HG02623 (cell line): Measurements from ENCODE around the gene NPIPB8.
"Not testable (repeated sequence)": the region's sequence is repeated elsewhere in the genome, so short reads cannot be mapped to it uniquely, and the experiment has no call there.

Source experiments
- ATAC-seq: cut with Tn5 transposase; IDR thresholded peaks from one replicate; pipeline ENCODE4 v1.9.1; 2021; ENCODE audit warnings: moderate library complexity; ENCODE audit not compliant: unreplicated experiment

Gene NPIPB8

GRCh38 chr16:28606291-28607115 is 31.4 kb upstream of the NPIPB8 start:
- no peak for ATAC-seq

DNA sequence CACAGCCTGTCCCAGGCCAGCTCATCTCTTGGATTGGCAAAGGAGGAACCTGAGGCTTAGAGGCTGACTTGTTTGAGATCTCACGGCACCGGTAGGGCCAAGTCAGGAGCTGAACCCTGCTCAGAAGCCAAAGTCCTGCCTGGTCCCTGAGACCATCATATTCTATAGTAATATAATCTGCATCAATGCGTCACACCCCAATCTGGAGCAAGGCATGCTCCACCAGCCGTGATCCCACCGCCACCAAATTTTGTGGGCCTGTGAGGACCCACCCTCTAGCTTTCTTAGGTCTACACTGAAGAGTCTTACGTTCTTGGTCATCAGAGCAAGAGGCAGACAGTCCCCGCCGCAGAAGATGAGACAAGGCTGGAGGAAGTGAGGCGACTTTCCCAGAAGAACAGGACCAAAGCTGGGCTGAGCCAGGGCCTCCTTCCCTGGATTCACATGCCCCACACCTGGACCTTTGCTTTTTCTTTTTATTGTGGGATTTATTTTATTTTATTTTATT is 30.7 kb upstream of the NPIPB8 start:
- ATAC-seq, result no peak

GRCh38 chr16:28607681-28608495 is 30.0 kb upstream of the NPIPB8 start:
- ATAC-seq, result not testable (repeated sequence)

- not testable (repeated sequence) for ATAC-seq
These were observed 29.4 kb upstream of the NPIPB8 start for GRCh38 chr16:28608496-28608808.

GRCh38 chr16:28608867-28609596 is 28.8 kb upstream of the NPIPB8 start:
- ATAC-seq, result not testable (repeated sequence)

DNA sequence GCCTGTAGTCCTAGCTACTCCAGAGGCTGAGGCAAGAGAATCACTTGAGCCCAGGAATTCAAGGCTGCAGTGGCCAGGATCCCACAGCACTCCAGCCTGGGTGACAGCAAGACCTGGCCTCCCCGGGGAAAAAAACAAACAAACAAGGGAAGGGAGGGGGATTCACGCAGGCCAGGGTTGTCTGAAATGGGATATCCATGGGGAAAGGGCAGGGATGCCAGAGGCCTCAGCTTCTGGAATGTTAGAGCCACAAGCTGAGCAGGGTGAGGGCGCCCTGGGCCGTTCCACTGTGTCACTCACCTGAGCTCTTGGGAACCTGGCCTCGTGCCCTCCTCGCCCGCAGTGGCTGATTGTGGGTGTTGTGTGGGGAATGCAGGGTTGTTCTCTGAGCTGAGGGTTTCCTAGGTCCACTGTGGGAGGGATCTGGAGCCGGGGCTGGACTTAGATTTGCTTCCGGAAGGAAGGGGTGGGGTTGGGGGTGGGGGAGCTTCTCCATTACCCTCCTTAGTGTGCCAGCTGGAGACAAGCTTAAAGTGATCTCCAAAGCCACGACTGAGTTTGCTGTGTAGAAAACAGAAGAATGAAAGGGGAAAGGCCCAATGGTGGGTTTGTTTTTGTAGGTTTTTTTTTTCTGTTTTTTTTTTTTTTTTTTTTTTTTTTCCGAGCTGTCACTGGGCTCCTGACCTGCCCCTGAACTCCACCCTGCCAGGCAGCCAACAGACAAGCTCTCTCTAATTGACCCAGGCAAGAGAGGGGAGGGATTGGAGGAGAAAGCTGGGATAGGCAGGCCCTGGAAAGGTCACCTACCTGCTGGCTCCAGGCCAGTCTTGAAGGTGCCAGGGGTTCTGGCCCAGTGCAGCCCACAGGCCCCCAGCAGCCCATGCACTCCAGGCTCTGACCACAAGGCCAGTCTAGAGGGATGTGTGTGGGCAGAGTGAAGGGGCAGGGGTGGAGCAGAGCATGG is 28.0 kb upstream of the NPIPB8 start, which contains the start of gene SULT1A1:
Gene SULT1A1, minus strand, starts transcription at position 414 of the 964 bp plus-strand sequence. CDS start 1,189 bp downstream, outside the sequence.
- no peak for ATAC-seq

DNA sequence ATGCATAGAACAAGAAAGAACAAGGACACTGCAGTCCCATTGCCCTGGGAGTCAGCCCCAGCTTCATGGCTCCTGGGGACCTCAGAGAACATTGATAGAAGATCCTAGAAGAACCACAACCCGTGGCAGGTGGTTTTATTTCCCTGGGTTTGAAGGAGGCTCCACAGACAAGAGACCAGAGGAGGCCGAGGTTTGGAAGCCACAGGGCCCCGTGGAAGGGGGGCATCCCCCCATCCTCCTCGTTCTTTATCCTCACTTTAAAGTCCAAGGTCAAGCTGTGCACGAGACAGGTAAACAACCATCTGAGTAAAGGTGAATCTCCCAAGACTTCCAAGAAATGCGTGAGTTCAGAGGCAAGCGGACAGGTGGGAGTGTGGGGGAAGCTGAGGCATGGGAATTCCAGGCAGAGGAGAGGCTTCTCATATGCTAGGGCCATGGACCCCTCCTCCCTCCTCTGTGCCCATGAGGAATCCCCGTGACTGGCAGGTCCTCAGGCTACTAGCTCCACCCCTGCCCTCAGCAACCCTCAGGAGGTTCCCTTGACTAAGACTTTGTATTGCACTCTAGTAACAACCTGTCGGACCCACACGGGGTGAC is 27.2 kb upstream of the NPIPB8 start:
- ATAC-seq, result no peak

- not testable (repeated sequence) for ATAC-seq
These were observed 25.2 kb upstream of the NPIPB8 start for GRCh38 chr16:28612359-28613280.

- not testable (repeated sequence) for ATAC-seq
These were observed 24.0 kb upstream of the NPIPB8 start for GRCh38 chr16:28613912-28614311.

DNA sequence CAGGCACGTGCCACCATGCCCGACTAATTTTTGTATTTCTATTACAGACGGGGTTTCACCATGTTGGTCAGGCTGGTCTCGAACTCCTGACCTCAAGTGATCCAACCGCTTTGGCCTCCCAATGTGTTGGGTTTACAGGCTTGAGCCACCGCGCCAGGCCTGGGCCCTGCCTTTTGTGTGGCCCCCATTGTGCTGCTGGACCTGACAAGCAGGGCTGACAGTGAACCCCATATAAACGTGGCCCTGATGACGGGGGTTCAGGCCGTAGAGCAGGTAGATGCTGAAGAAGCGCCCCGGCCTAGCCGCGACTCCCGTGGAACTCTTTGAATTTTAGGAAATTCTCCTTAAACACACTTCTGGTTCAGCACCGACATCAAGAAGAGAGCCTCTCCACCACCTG is 23.3 kb upstream of the NPIPB8 start:
- not testable (repeated sequence) for ATAC-seq

DNA sequence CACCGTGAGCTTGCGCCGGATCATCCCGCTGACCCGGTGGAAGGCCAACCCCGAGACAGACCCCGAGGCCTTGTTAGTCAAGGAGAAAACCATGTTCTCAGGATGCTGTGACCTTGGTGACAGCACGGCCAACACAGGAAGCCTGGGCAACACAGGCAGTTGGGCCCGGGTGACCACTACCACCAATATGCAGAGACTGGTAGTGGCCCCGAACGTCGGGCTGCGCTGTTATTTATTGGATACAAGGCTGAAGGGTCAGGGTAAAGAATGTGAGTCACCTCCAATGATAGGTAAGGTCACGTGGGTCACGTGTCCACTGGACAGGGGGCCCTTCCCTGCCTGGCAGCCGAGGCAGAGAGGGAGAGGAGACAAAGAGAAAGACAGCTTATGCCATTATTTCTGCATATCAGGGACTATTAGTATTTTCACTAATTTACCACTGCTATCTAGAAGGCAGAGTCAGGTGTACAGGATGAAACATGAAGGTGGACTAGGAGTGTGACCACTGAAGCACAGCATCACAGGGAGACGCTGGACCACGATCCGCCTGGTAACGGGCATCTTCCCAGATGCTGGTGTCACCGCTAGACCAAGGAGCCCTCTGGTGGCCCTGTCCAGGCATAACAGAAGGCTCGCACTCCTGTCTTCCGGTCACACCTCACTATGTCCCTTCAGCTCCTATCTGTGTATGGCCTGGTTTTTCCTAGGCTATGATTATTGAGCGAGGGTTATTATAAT is 22.2 kb upstream of the NPIPB8 start:
- ATAC-seq, result not testable (repeated sequence)

DNA sequence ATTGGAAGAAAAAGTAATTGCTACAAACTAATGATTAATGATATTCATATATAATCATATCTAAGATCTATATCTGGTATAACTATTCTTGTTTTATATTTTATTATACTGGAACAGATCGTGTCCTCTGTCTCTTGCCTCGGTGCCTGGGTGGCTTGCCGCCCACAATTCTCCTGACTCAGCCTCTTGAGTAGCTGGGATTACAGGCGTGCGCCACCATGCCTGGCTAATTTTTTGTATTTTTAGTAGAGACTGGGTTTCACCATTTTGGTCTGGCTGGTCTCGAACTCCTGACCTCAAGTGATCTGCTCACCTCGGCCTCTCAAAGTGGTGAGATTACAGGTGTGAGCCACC is 21.7 kb upstream of the NPIPB8 start:
- not testable (repeated sequence) for ATAC-seq

DNA sequence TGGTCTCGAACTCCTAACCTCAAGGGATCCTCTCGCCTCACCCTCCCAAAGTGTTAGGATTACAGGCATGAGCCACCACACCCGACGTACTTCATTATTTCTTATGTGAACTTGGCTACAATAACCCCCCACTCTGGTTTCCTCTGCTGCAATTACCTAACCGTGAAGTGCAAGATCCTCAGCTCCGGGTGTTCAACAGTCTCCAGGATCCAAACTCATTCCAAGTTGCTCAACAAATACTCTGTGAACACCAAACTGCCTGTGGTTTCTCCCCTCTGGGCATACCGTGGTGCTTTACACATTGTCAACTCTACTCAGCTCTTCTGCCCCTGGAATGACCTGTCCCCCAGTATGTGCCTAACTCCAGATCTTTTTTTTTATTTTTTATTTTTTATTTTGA is 21.2 kb upstream of the NPIPB8 start:
- ATAC-seq, result no peak

GRCh38 chr16:28617874-28618273 is 20.0 kb upstream of the NPIPB8 start:
- ATAC-seq, result no peak

- ATAC-seq, result not testable (repeated sequence)
These were observed 17.5 kb upstream of the NPIPB8 start for GRCh38 chr16:28620316-28620715.

- no peak for ATAC-seq
These were observed 16.2 kb upstream of the NPIPB8 start for GRCh38 chr16:28621481-28622155.

GRCh38 chr16:28622532-28623171 is 15.2 kb upstream of the NPIPB8 start:
- not testable (repeated sequence) for ATAC-seq
